ENCODE results near the gene DPF3.

- TF ChIP-seq CTCF (IDR thresholded peaks at IDR 0.05; ENCODE audit: insufficient read depth, low read length, poor library complexity, severe bottlenecking) (no peak), EZH2phosphoT487 (conservative IDR thresholded peaks at IDR 0.05; ENCODE audit: low read length) (no peak)
Measured at GRCh38 chr14:72863216-72864006, 30.5 kb downstream of the DPF3 start.
